Inflammatory macrophage treated with lipopolysaccharide for 1 hour (primary cell): ENCODE results near the gene ADGRD2.

Source experiments
- DNase-seq, 2 donors: peaks; one replicate each; pipeline ENCODE4 v3.0.0-alpha.2; 2020 to 2022

Gene ADGRD2

GRCh38 chr9:124458441-124458840 lies 8.2 kb downstream of the ADGRD2 start:
- DNase-seq: no peak

DNA sequence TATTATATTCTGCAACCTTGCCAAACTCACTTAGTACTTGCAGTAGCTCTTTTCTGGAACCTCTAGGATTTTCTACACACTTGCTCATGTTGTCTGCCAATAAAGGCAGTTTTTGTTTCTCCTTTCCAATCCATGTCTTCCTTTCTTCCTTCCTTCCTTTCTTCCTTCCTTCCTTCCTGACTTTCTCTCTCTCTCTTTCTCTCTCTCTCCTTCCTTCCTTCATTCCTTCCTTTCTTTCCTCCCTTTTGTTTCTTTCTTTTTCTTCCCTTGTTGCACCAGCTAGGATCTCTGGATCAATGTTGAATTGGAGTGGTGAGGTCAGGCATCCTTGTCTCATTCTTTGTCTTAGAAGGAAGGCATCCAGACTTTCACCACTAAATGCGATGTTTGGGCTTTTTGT lies 12.5 kb downstream of the ADGRD2 start:
- DNase-seq: no peak

DNA sequence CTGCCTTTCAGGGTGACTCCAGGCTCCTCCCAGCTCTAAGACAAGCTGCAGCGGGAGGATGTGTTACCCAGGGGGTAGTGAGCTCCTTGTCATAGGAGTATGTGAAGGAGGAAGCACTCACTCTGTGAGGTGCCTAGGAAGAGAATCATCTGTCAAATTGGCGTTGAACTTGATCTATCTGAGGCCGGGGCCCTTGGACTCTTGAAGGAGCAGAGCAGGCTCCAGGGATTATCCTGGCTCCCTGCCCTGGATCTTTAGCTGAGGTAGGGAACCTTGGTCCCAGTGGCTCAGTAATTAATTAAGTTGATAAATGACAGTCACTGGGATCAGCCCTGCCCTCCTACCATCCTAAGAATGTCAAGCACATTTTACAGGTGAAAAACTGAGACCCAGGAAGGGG lies 15.5 kb downstream of the ADGRD2 start:
- no peak for DNase-seq

DNA sequence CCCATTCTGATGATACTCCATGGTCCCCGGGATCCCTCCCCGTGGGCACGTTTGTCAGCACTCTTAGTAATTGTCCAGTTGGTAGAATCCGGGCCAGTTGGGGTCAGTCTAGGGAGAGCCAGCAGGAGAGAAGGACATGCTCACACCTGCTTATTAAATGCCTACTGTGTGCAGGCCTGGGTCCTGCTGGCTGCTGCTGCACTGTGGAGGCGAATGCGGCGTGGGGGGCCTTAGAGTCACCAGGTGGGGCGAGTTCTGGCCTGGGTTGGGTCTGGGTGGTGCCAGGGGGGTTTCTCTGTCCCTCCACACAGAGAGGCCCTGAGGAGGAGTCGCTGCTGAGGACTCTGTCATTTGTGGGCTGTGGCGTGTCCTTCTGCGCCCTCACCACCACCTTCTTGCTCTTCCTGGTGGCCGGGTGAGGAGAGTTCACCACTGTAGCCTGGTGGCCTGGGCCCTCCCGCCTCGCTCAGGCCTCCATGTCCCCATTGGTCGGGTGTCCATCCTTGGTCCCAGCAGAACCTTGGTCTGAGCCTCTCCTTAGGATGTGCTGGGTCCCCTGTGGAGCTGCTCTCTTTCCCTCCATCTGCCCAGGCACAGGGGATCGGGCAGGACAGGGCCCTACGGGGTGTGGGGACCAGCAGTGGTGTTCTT lies 17.3 kb downstream of the ADGRD2 start:
- no peak for DNase-seq

- no peak for DNase-seq
Observed at GRCh38 chr9:124468061-124468740, 17.9 kb downstream of the ADGRD2 start.

DNA sequence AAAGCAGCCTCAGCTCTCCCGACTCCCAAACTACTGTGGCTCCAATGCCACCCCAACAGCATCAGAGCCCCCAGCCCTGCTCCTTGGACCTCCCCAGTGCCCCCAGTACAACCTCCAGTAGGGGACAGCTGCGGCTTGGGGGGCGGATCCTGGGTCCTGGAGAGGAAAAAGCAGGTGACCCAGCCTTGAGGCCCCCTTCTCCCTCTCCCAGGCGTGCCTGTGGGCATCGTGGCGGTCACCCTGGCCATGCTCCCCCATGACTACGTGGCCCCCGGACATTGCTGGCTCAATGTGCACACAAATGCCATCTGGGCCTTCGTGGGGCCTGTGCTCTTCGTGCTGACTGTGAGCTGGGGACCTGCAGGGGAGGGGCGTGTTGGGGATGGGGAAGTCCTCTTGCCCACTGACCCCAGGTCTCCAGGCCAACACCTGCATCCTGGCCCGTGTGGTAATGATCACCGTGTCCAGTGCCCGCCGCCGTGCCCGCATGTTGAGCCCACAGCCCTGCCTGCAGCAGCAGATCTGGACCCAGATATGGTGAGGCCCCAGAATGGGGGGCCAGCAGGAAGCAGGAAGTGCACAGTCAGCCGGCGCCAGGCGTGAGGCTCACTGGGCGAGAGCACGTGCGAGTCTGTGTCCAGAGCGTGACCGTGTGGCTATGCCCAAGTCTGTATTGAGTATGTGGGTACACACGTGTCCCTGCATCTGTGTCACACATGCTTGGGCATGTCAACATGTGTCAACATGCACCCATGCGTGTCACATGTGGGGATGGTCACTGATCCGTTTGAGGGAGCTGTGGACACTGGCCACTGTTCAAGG lies 19.0 kb downstream of the ADGRD2 start:
- no peak for DNase-seq

DNA sequence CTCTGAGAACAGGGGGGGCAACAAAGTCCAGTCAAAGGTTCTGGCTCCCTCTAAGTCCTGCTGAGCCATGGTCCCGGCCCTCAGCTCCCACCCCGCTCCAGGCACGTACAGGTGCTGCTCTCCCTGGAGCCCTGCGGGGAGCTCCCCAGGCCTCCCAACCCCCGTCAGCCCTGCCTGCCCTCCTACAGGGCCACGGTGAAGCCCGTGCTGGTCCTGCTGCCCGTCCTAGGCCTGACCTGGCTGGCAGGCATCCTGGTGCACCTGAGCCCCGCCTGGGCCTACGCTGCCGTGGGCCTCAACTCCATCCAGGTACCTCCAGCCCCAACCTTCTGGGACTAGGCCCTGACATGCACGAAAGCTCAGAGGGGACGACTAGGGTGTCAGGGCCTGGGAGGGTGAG lies 20.1 kb downstream of the ADGRD2 start:
- no peak for DNase-seq

GRCh38 chr9:124470726-124471125 lies 20.5 kb downstream of the ADGRD2 start:
- no peak for DNase-seq

DNA sequence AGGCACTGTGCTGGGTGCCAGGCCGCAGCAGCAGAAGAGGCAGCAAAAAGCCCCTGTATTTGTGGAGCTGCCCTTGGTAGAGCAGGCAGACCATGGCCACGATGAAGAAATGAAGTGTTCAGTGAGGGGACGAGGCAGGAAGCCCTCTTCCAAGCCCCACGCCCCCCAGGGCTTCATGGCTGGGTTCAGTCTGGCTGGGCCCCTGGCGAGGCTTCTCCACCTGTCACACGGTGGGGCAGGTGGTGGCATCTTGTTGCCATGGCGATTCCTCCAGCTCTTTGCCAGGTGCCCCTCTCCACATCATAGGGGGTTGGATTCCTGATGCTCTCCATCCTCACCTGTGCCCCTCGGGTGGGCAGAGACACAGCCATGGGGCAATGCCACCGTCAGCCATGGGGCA lies 21.5 kb downstream of the ADGRD2 start:
- no peak for DNase-seq

DNA sequence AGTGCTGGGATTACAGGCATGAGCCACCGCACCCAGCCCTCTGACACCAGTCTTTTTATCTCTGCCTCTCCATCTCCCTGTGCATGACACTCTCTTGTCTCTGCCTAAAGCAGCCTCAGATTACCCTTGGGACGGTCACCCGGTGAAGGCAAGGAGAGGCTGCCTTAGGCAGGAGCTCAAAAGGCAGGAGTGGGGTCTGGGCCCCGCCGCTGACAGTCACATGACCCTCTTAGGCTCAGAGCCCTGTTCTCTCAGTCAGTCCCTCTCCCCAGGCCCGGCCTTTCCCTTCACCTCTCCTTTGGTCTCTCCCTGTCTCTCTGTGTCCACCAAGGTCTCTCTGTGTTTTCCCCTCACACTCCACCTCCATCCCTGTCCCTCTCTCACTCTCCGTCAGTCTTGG lies 22.5 kb downstream of the ADGRD2 start:
- no peak for DNase-seq

DNA sequence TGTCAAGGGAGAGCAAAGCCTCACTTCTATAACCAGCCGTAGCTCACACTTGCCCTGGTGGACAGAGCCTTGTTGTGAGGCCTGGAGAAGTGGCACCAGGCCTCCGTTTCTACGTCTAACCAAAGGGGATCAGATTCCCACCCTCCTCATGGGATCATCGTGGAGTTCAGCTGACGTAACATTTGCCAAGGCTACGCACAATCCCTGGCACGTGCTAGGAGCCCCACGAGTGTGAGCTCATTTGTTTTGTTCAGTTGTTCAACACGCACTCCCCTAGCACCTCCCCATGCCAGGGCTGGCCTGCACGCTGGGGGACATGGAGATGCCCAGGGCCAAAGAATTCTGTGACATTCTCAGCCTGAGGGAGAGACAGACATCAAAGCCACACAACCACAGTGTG lies 23.1 kb downstream of the ADGRD2 start:
- no peak for DNase-seq

- no peak for DNase-seq
Observed at GRCh38 chr9:124474151-124474550, 23.9 kb downstream of the ADGRD2 start.

- DNase-seq: no peak
Observed at GRCh38 chr9:124475158-124475867, 25.1 kb downstream of the ADGRD2 start.

- peak in 1 of 2 donors; percentile 37 for DNase-seq
Observed at GRCh38 chr9:124475868-124476690, 25.8 kb downstream of the ADGRD2 start.

DNA sequence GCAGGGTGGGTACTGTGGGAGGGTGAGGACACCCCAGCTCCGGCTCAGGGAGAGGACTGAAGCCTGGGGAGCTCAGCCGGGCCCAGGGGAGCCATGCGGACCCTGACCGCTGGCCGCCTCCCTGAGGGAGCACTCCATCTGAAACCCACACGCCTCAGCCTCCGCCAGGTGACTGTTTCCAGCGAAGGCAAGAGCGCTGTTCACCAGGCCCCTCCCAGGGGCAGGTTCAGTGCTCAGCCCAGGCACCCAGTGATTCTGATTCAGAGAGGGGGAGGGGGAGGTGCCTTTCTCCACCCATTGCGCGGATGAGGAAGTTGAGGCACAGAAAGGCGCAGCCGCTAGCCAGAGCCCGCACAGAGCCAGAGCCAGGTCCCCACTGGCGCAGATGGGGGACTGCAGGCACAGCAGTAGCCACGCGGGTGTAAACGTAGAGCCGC lies 27.0 kb downstream of the ADGRD2 start:
- DNase-seq: peak in 1 of 2 donors; percentile 10

DNA sequence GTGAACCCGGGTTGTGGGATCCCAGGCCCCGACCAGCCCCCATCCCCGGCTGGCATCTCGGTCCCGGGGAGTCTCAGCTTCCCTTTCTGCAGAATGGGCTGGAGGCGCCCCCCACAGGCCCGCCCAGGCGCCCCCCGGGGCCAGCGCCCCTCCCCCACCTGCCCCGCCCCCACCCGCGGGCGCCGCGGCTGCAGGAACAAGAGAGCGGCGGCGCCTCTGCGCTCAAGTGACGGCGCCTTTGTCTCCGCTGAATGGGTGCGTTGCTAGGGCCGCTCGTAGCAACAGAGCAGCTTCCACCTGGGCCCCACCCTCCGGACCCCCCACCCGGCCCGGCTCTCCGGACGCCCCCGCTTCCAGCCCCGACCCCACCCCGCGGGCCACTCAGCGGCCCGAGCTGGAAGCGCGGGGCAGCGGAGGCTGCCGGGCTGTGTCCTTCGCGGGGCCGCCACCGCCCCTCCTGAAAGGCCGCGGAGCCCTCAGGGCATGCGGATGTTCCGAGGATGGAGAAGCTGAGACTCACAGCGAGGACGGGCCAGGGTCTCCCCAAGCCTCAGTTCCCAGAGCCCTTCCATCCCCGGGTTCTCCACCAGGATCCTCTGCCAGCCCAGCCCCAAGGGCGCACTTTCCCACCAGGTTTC lies 27.5 kb downstream of the ADGRD2 start:
- no peak for DNase-seq

DNA sequence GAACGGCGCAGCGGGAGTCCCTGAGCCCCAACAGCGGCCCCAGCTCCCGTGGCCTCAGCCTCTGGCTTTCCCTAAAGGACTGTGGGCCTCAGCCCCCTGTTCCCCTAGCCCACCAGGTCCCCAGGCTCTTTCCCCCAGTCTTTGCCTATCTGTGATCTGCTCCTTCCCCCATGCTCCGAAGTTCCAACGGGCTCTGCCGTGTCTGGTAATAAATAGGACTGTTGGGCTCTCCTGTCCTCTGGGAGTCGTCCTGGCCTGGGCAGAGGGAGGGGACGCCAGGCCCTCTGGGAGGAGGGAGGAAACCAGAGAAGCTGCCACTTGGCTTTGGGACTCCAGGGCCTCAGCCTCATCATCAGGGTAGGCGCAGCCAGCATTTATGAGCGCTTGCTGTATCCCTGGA lies 28.1 kb downstream of the ADGRD2 start:
- no peak for DNase-seq

DNA sequence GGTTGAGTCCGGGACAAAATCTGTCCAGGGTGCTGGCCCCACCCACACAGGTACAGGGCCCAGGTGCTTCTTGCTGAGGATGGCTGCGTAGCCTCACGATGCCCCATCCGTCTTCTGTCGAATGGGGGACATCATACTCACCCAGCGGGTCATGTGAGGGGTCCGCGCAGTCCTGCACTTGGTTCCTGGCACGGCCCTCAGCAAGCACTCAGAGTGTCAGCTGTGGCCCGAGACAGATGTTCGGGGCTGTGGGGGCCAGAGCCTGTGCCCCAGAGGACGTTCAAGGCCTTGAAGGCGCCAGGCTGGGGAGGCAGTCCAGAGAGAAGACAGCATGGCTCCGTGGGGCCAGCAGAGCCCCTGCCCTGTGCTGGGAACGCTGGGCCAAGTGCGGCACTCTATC lies 29.1 kb downstream of the ADGRD2 start:
- DNase-seq: no peak

- DNase-seq: no peak
Observed at GRCh38 chr9:124479947-124480620, 29.8 kb downstream of the ADGRD2 start.

- peak in 1 of 2 donors; percentile 10 for DNase-seq
Observed at GRCh38 chr9:124480621-124480981, 30.4 kb downstream of the ADGRD2 start.

DNA sequence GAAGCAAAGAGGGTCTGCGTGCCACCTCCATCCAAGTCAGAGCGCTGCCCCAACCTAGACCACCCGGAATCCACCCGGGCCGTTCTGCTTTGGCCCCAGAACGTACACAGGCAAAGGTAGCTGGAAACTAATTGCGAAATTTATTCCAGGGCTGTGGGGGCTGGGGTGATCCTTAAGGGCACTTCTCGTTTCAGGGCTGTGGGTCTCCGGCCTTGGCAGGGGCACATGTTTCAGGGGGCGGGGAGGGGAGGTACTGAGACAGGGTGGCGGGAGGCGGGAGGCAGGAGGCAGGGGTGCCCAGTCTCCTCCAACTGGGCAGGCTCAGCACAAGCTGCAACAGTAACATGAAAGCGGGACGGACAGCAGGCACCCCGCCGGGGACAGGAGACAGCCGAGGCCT lies 30.9 kb downstream of the ADGRD2 start:
- no peak for DNase-seq
